GM19035 (cell line): ENCODE data around the gene CMC1.

Experiments
- ATAC-seq: cut with Tn5 transposase; IDR thresholded peaks from one replicate; pipeline ENCODE4 v1.9.1; 2021; ENCODE audit not compliant: unreplicated experiment

The CMC1 gene

DNA sequence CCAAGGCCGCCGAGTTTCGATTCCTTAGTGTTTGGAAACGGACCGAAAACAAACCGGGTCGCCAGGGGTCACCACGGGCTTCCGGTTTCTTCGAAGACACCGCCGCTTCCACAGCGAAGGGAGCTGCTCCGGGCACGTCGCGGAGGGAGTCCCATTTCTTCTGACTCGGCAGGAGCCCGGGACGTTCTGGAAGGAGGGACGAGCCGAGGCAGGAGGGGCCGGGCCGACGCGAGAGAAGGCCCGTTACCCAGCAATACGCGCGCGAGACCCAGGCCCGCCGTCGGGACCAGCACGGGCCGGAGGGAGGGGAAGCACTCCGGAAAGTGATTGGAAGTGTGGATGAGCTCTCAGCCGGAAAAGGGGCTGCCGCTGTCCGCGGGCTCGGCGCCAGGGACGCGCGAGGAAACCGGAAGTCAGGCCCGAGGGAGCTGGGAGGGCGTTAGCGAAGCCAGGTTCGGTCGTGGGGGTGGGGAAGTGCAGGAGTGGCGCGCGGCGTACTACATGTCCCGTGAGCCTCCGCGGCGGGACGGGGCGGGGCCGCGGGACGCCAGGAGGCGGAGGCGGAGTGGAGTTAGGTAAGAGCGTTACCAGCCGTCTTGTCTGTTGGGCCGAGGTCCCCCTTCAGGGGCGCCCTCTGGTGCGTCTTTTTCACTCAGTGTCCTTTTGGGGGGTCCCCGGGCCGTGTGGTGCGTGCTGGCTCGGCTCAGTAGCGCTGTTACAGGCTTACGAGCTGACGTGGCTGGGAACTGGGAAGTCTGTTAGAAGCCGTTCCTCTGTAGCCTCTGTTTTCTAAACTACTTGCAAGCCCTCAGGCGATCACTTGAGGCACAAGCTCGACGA lies 107.4 kb downstream of the CMC1 start, which contains the start of the genes AZI2 and ZCWPW2:
AZI2 (minus strand) TSS at position 196 of the 840 bp plus-strand sequence. CDS start 8,207 bp downstream, outside the sequence.
ZCWPW2 (plus strand) TSS at position 93 of the 840 bp plus-strand sequence. CDS start 64,348 bp downstream, outside the sequence.
- peak; percentile 88 for ATAC-seq

GRCh38 chr3:28349469-28350000 lies 108.1 kb downstream of the CMC1 start:
- ATAC-seq, result peak; percentile 5
